GM12878 (cell line): Measurements from ENCODE around the gene SERTAD2. TPM values are rescaled to one million over a fixed set of nuclear protein-coding genes. Genes with fewer than 3 reads are reported as not detected.

Source experiments
- CHD1 ChIP-seq: IDR thresholded peaks from 2 replicates; pipeline ENCODE4 v1.6.1; 2012; ENCODE audit warnings: low read depth, low read length, improper control_type of control experiment
- polyA plus RNA-seq, 11 experiments: library from polyadenylated mRNA; depleted of rRNA in 4 of 11; unstranded in 6 of 11; stranded (reverse) in 5 of 11; fragments of >200 nt; fragmentation: Nextera tagmentation in 4 of 11; fragmentation: Illumina TruSeq in 1 of 11; extraction: Ambion mirVana in 4 of 11; extraction: Trizol in 1 of 11; gene quantifications; 1 replicate in 1 of 11; 2 replicates in 10 of 11; pipeline versions ENCODE4 v1.2.1 to v1.2.3, GENCODE V29; 2011 to 2016; ENCODE audit warnings: inconsistent platforms in 2 of 11, missing spikeins in 2 of 11, low read depth in 1 of 11
- total RNA-seq, 4 experiments: library from RNA; depleted of rRNA in 3 of 4; stranded (reverse); fragments of >200 nt in 3 of 4; fragmentation: Illumina TruSeq in 1 of 4; extraction: Trizol in 1 of 4; gene quantifications; 2 replicates each; pipeline versions ENCODE4 v1.2.1 to v1.2.3, GENCODE V29; 2013 to 2021
- TF ChIP-seq, protein P1 (sequence below): fragments of 450-650 bp; IDR thresholded peaks from 2 replicates; pipeline ENCODE4 v1.6.1; 2017; ENCODE audit warnings: antibody characterized with exemption, mild to moderate bottlenecking, moderate library complexity
- TF ChIP-seq, protein P2 (sequence below): fragments of 150-350 bp; IDR thresholded peaks from 2 replicates; pipeline ENCODE4 v1.6.1; 2016; ENCODE audit warnings: low read depth, low read length

SERTAD2 gene
- total and polyA plus RNA-seq, 10 of the 15 experiments (the other 5 are each of a cell fraction or from before 2014, with no cell fraction given), result 7.9 to 28.7 (median 20.1) TPM

DNA sequence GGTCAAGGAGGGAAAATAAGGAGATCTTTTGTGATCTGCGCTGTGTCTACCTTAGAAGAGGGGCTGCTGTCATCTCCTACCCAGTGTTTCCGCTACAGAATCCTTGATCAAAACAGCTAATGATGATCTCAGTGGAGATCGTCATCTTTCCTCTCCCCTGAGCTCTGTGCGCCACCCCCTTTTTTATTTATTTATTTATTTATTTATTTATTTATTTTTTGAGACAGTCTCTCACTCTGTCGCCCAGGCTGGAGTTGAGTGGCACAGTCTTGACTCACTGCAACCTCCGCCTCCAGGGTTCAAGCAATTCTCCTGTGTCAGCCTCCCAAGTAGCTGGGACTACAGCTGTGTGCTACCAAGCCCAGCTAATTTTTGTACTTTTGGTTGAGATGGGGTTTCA lies 55.5 kb downstream of the SERTAD2 start (continued):
- TF ChIP-seq, protein P1, sequence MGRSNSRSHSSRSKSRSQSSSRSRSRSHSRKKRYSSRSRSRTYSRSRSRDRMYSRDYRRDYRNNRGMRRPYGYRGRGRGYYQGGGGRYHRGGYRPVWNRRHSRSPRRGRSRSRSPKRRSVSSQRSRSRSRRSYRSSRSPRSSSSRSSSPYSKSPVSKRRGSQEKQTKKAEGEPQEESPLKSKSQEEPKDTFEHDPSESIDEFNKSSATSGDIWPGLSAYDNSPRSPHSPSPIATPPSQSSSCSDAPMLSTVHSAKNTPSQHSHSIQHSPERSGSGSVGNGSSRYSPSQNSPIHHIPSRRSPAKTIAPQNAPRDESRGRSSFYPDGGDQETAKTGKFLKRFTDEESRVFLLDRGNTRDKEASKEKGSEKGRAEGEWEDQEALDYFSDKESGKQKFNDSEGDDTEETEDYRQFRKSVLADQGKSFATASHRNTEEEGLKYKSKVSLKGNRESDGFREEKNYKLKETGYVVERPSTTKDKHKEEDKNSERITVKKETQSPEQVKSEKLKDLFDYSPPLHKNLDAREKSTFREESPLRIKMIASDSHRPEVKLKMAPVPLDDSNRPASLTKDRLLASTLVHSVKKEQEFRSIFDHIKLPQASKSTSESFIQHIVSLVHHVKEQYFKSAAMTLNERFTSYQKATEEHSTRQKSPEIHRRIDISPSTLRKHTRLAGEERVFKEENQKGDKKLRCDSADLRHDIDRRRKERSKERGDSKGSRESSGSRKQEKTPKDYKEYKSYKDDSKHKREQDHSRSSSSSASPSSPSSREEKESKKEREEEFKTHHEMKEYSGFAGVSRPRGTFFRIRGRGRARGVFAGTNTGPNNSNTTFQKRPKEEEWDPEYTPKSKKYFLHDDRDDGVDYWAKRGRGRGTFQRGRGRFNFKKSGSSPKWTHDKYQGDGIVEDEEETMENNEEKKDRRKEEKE, result no peak
- no peak for TF ChIP-seq CHD1
- TF ChIP-seq, protein P2, sequence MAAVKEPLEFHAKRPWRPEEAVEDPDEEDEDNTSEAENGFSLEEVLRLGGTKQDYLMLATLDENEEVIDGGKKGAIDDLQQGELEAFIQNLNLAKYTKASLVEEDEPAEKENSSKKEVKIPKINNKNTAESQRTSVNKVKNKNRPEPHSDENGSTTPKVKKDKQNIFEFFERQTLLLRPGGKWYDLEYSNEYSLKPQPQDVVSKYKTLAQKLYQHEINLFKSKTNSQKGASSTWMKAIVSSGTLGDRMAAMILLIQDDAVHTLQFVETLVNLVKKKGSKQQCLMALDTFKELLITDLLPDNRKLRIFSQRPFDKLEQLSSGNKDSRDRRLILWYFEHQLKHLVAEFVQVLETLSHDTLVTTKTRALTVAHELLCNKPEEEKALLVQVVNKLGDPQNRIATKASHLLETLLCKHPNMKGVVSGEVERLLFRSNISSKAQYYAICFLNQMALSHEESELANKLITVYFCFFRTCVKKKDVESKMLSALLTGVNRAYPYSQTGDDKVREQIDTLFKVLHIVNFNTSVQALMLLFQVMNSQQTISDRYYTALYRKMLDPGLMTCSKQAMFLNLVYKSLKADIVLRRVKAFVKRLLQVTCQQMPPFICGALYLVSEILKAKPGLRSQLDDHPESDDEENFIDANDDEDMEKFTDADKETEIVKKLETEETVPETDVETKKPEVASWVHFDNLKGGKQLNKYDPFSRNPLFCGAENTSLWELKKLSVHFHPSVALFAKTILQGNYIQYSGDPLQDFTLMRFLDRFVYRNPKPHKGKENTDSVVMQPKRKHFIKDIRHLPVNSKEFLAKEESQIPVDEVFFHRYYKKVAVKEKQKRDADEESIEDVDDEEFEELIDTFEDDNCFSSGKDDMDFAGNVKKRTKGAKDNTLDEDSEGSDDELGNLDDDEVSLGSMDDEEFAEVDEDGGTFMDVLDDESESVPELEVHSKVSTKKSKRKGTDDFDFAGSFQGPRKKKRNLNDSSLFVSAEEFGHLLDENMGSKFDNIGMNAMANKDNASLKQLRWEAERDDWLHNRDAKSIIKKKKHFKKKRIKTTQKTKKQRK, result no peak
